Retinal pigment epithelial cell (primary cell): ENCODE measurements around the gene CLCN1.

Experiments used
- DNase-seq: peaks from one replicate; pipeline ENCODE4 v3.0.0-alpha.2; 2010; ENCODE audit warnings: low read depth
- H3K4me3 ChIP-seq: 2 replicates; pipeline ENCODE4 v1.5.1; 2011; ENCODE audit warnings: mild to moderate bottlenecking, low read length, control low read depth, moderate library complexity
- TF ChIP-seq, protein P1 (sequence below): conservative IDR thresholded peaks from 2 replicates; pipeline ENCODE4 v1.5.1; 2011; ENCODE audit warnings: low read depth, low read length, control low read depth, inconsistent platforms

Gene CLCN1

GRCh38 chr7:143382126-143382790 is 66.3 kb downstream of the CLCN1 start:
- no peak for DNase-seq
- TF ChIP-seq, protein P1, sequence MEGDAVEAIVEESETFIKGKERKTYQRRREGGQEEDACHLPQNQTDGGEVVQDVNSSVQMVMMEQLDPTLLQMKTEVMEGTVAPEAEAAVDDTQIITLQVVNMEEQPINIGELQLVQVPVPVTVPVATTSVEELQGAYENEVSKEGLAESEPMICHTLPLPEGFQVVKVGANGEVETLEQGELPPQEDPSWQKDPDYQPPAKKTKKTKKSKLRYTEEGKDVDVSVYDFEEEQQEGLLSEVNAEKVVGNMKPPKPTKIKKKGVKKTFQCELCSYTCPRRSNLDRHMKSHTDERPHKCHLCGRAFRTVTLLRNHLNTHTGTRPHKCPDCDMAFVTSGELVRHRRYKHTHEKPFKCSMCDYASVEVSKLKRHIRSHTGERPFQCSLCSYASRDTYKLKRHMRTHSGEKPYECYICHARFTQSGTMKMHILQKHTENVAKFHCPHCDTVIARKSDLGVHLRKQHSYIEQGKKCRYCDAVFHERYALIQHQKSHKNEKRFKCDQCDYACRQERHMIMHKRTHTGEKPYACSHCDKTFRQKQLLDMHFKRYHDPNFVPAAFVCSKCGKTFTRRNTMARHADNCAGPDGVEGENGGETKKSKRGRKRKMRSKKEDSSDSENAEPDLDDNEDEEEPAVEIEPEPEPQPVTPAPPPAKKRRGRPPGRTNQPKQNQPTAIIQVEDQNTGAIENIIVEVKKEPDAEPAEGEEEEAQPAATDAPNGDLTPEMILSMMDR = no peak
- H3K4me3 ChIP-seq = peak overlapping the region; percentile 93

DNA sequence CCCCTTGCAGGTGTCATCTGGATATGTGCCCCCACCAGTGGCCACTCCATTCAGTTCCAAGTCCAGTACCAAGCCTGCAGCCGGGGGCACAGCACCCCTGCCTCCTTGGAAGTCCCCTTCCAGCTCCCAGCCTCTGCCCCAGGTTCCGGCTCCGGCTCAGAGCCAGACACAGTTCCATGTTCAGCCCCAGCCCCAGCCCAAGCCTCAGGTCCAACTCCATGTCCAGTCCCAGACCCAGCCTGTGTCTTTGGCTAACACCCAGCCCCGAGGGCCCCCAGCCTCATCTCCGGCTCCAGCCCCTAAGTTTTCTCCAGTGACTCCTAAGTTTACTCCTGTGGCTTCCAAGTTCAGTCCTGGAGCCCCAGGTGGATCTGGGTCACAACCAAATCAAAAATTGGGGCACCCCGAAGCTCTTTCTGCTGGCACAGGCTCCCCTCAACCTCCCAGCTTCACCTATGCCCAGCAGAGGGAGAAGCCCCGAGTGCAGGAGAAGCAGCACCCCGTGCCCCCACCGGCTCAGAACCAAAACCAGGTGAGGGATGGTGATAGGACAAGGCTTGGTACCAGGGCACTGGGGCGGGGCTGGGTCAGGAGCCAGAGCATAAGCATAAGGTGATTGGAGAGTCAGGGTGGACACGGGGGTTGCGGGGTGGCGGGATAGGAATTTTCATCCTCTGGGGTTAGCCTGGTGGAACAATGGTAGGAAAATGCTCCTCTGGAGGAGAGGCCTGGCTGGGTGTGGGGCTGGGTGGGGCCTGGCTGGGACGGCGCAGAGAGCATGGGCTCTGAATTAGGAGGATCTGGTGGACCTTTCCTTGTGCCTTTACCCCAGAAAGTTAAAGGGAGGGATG is 67.1 kb downstream of the CLCN1 start:
- TF ChIP-seq, protein P1 = no peak
- peak overlapping the region; percentile 93 for H3K4me3 ChIP-seq
- no peak for DNase-seq

DNA sequence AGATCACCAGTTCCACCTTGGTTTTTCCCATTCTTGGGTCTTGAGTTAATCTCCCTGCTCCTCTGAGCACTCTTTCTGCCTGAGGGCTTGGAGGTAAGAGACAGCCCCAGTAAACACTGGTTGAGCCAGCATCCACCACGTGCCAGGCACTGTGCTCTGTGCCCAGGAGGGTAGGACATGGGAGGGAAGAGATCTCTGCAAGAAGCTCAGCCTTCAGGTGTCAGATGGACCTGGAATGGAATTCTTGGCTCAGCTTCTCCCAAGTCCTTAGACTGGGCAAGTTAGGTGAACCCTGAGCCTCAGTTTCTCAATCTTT is 67.7 kb downstream of the CLCN1 start:
- TF ChIP-seq, protein P1 = no peak
- DNase-seq = no peak
- H3K4me3 ChIP-seq = peak overlapping the region; percentile 93

- no peak for DNase-seq
- peak overlapping the region; percentile 93 for H3K4me3 ChIP-seq
- TF ChIP-seq, protein P1 = no peak
These were observed 68.2 kb downstream of the CLCN1 start for GRCh38 chr7:143384148-143384547.

GRCh38 chr7:143384661-143385631 is 69.0 kb downstream of the CLCN1 start:
- peak overlapping the region; percentile 93 for H3K4me3 ChIP-seq
- no peak for DNase-seq
- TF ChIP-seq, protein P1 = no peak

- peak overlapping the region; percentile 25 for H3K4me3 ChIP-seq
- TF ChIP-seq, protein P1 = no peak
These were observed 70.2 kb downstream of the CLCN1 start for GRCh38 chr7:143385891-143386781.

More at GRCh38 chr7:143385891-143386781, 70.2 kb downstream of the CLCN1 start:
- peak; percentile 51 for DNase-seq
